ENCODE data around the gene FAM200B. TPM values are rescaled to one million over a fixed set of nuclear protein-coding genes. Genes with fewer than 3 reads are reported as not detected.

FAM200B gene
- total RNA-seq, 4 donors from 2014 or later, result 27.5 to 56.6 (median 38.3) TPM

DNA sequence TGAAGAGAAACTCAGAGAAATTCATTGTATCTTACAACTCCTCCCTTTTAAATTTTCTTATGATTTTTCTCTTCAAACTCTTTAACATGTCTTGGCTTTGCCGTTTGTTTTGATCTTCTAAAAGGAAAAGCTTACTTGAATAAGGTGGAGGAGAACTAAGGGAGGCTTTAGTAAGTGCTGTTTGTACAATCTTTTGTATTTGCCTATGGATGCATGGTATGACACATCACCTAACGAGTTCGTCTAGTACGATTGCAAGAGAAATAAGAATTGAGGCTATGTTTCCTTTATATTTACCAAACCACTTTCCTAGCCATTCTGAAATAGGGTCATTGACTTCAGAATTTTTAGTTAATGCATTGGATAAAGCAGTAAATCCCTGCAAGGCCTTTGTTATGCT, 12.8 kb downstream of the FAM200B start:
- TF ChIP-seq, protein P1, sequence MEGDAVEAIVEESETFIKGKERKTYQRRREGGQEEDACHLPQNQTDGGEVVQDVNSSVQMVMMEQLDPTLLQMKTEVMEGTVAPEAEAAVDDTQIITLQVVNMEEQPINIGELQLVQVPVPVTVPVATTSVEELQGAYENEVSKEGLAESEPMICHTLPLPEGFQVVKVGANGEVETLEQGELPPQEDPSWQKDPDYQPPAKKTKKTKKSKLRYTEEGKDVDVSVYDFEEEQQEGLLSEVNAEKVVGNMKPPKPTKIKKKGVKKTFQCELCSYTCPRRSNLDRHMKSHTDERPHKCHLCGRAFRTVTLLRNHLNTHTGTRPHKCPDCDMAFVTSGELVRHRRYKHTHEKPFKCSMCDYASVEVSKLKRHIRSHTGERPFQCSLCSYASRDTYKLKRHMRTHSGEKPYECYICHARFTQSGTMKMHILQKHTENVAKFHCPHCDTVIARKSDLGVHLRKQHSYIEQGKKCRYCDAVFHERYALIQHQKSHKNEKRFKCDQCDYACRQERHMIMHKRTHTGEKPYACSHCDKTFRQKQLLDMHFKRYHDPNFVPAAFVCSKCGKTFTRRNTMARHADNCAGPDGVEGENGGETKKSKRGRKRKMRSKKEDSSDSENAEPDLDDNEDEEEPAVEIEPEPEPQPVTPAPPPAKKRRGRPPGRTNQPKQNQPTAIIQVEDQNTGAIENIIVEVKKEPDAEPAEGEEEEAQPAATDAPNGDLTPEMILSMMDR (IDR thresholded peaks at IDR 0.05), result no peak
- DNase-seq (ENCODE audit: low spot score) (no peak), ATAC-seq (ENCODE audit: low FRiP score) (no peak)

DNA sequence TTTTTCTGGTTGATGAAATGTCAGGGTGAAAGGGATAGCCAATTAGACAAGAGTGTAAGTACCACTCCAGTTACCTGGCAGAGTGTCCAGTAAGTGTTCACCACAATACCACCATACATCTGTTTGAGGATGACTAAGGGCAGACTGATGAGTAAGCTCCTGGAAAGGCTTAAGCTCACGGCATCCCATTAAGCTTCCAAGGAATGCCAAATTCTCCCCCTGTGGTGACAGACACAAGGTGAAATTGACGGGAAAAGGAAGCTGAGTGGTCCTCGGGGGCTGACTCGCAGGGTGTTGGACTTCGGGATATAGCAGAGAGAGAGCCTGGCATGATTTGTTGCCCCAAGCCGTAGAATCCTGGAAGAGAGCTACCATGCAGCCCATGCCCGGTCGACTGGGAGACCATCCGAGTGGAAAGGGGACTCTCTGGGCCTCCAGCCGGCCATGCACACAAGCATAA, 13.6 kb downstream of the FAM200B start:
- TF ChIP-seq, protein P1 (IDR thresholded peaks at IDR 0.05), result no peak
- no peak for ATAC-seq (ENCODE audit: low FRiP score)
- DNase-seq (ENCODE audit: low spot score), result no peak

DNA sequence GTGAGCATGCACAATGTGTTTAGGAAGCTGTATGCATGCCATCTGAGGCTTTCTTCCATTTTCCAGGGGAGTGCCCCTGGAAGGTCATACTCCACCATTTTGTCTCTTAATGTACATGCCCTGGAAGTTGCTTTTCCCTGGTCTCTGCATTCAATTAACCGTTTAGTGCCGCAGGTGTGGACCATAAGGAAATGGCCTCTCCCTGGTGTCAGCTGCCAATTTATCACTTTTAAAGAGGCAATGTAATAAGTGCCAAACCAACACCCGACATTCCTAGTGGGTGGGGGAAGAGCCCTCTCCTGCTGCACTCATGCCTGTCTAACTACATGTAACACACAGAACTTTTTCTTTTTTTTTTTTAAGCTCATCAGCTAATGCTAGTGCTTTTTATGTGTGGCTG, 14.1 kb downstream of the FAM200B start:
- DNase-seq (ENCODE audit: low spot score) (no peak), ATAC-seq (ENCODE audit: low FRiP score) (no peak)
- TF ChIP-seq, protein P1 (IDR thresholded peaks at IDR 0.05), result no peak

DNA sequence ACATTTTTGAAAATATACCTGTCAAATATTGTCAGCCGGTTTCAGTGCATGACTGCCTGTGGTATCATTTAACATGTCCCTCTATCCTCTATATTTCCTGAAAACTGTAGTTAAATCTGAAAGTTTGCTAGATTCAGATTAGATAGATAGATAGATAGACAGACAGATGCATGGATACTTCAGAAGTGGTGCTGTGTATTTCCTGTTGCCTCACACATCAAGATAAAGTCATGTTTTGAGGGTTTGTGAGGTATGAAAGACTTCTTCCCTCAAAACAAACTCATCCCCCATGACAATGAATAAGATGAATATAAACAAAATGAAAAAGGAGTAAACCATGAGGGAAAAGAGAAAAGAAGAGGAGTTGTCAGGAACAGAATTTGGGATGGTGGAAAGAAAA, 15.2 kb downstream of the FAM200B start:
- no peak for DNase-seq (ENCODE audit: low spot score)
- TF ChIP-seq, protein P1 (IDR thresholded peaks at IDR 0.05), result no peak
- ATAC-seq (ENCODE audit: low FRiP score), result no peak

DNA sequence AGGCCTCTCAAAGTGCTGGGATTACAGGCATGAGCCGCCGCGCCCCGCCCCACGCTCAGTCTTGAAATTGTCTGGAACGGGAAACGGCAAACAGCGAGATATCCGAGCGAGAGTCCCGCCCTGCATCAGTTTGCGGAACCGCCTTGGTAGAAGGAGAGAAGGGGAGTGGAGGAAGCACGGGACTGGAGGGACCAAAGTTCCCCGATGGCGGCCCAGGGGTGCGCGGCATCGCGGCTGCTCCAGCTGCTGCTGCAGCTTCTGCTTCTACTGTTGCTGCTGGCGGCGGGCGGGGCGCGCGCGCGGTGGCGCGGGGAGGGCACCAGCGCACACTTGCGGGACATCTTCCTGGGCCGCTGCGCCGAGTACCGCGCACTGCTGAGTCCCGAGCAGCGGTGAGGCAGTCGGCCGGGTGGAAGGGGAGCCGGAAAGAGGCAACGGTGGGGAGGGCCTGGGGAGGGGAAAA, 21.3 kb downstream of the FAM200B start, which contains the start of gene BST1:
TSS of gene BST1 (plus strand) at position 125 of the 463 bp plus-strand sequence. CDS start at position 205, 80 bp downstream.
- ATAC-seq (ENCODE audit: low FRiP score) (peak; percentile 53), DNase-seq (ENCODE audit: low spot score) (peak; percentile 41)
- TF ChIP-seq, protein P1 (IDR thresholded peaks at IDR 0.05), result no peak

DNA sequence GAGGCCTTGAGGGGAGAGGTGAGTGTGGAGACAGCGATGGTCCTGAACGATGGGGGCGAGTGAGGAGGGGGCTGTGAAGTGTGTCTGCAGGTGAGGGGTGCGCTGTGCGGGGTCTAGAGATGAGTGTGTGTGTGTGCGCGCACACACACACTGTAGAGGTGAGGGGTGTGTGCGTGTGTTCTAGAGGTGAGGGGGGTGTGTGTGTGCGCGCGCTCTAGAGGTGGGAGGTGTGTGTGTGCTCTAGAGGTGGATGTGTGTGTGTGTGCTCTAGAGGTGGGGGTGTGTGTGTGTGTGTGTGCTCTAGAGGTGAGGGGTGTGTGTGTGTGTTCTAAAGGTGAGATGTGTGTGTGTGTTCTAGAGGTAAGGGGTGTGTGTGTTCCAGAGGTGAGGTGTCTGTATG, 21.8 kb downstream of the FAM200B start:
- peak; percentile 25 for ATAC-seq (ENCODE audit: low FRiP score)
- TF ChIP-seq, protein P1 (IDR thresholded peaks at IDR 0.05), result no peak

DNA sequence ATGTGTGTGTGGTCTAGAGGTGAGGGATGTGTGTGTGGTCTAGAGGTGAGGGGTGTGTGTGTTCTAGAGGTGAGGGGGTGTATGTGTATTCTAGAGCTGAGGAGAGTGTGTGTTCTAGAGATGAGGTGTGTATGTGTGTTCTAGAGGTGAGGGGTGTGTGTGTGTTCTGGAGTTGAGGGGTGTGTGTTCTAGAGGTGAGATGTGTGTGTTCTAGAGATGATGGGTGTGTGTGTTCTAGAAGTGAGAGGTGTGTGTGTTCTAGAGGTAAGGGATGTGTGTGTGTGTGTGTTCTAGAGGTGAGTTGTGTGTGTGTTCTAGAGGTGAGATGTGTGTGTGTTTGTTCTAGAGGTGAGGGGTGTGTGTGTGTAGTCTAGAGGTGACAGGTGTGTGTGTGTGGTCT, 22.5 kb downstream of the FAM200B start:
- DNase-seq (ENCODE audit: low spot score) (no peak), ATAC-seq (ENCODE audit: low FRiP score) (no peak)
- TF ChIP-seq, protein P1 (IDR thresholded peaks at IDR 0.05), result no peak

More for the DNA sequence above, 21.8 kb downstream of the FAM200B start:
- no peak for DNase-seq (ENCODE audit: low spot score)
